Superior temporal gyrus (tissue), 1 donor: ENCODE results near the gene TRMT6.

Experiments
- DNase-seq: peaks from one replicate; pipeline ENCODE4 v3.0.0-alpha.2; 2016; ENCODE audit errors: extremely low spot score

The TRMT6 gene, protein sequence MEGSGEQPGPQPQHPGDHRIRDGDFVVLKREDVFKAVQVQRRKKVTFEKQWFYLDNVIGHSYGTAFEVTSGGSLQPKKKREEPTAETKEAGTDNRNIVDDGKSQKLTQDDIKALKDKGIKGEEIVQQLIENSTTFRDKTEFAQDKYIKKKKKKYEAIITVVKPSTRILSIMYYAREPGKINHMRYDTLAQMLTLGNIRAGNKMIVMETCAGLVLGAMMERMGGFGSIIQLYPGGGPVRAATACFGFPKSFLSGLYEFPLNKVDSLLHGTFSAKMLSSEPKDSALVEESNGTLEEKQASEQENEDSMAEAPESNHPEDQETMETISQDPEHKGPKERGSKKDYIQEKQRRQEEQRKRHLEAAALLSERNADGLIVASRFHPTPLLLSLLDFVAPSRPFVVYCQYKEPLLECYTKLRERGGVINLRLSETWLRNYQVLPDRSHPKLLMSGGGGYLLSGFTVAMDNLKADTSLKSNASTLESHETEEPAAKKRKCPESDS

DNA sequence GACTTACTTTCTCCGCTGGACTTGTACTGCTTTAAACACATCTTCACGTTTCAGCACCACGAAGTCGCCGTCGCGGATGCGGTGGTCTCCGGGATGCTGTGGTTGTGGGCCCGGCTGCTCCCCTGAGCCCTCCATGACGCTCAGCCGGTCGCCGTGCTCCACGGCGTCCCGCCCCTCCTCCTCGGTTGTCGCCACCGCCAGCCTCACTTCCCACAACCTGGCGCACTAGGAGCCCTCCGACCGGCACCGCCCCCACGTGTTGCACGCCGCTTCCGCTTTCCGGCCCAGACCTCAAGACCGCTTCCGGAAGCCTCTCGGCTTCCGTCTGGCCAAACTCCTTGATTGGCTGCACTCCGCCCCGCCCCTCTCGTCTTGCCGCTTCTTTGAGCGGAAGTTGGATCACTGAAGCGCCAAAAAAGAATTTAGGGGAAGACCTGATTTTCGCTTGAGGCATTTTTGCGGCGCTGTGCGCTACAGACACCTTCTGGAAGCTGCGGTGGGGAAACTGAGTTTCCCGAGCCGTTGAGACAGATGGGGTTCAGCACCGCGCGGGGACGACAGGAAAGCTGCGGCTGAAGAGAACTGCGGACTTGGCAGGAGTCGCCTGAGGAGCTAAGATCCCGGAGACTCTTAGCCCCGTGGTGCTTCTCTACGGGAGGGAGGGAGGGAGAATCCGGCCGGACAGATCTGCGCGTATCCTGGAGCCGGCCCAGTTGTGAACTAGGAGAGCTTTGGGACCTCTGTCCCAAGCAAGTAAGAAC lies at the start of gene TRMT6, which contains the start of gene MCM8:
TRMT6 (minus strand) TSS at position 263 of the 761 bp plus-strand sequence; CDS start at position 135, 128 bp downstream.
MCM8 (plus strand) TSS at position 382 of the 761 bp plus-strand sequence. CDS start 1,364 bp downstream, outside the sequence.
- DNase-seq, result peak; percentile 97

GRCh38 chr20:5999783-6000182 lies 49.5 kb upstream of the TRMT6 start:
- DNase-seq, result peak; percentile 33

GRCh38 chr20:5996765-5997164 lies 46.4 kb upstream of the TRMT6 start:
- no peak for DNase-seq

DNA sequence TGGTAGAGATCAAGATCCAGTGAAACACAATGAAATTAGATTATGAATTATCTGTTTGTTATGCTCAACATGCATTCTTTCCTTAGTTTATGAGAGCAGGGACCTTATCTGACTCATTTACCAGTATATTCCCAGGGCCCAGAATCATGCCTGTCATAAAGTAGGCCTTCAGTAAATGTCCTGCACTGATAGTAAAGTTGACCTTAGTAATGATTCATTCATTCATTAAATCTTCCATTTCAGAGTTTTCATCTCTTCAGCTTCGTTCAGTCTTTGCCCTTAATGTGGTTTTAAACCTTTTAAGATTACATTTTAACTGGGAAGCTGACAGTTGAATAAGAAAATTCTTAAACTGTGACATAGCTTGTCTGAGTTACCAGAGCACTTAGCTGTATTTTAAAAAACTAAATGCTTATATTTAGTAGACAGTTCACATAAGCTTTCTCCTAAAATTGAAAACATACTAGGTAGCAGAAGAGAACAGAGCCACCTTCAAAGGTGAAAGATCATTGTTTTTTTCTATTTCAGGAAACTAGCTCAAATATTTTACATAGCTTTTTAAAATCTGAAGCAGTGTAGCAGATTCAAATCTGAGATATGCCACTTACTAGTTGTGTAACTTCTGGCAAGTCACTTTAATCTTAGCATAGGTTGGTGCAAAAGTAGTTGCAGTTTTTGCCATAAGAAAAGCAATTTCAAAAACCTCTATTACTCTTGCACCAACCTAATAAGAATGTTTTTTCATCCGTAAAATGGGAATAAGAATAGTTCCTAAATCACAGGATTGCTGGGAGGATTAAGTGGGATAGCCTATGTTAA lies 41.5 kb upstream of the TRMT6 start:
- no peak for DNase-seq

GRCh38 chr20:5990946-5991345 lies 40.6 kb upstream of the TRMT6 start:
- no peak for DNase-seq

- no peak for DNase-seq
Observed at GRCh38 chr20:5989539-5989938, 39.2 kb upstream of the TRMT6 start.

- no peak for DNase-seq
Observed at GRCh38 chr20:5987383-5987782, 37.0 kb upstream of the TRMT6 start.

DNA sequence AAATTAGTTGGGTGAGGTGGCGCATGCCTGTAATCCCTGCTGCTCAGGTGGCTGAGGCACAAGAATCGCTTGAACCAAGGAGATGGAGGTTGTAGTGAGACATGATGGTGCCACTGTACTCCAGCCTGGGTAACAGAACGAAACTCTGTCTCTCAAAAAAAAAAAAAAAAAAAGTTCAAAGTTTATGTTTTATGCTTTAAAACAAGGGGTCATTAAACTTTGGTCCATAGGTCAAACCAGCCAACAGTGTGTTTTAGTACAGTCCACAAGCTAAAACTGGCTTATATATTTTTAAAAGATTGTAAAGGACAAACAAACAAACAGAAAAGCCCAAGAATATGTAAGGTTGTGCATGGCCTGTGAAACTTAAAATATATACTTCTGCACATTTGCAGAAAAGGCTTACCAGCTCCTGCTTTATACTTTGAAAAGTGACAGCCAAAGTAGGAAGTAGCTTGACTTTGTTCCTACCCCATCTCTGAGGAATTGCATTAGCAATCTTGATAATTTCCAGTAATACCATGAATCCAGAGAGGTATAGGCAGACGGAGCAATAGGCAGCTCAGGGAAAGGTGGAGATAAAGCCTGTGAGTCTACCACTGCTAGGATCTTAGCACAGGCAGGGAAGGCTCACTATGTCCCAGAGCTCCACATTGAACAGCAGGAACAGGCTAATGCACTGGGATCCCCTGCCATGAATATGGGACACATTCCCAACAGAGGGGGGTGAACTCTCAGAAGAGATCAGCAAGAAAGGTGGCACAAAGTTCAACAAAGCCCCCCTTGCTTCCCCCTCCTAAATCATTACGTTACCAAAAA lies 30.6 kb upstream of the TRMT6 start:
- DNase-seq, result no peak

- no peak for DNase-seq
Observed at GRCh38 chr20:5979801-5980200, 29.5 kb upstream of the TRMT6 start.

DNA sequence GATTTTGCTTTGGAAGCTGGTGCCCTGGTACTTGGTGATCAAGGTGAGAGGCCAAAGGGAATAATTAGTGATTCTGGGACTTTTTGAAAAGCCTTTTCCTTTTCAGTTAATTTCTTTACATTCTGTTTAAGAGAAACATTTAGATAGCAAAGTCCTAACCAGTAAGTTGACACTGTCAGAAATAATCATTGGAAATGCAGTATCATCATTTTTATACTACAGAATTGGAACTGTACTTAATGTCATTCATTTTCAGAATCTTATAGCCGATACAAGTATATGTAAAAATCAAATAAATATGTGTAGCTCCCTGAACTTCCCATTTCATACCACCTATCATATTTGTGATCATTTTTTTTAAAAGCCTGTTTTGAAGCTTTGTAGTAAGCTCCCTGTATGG lies 27.6 kb upstream of the TRMT6 start:
- DNase-seq, result no peak

- no peak for DNase-seq
Observed at GRCh38 chr20:5977223-5977622, 26.9 kb upstream of the TRMT6 start.

DNA sequence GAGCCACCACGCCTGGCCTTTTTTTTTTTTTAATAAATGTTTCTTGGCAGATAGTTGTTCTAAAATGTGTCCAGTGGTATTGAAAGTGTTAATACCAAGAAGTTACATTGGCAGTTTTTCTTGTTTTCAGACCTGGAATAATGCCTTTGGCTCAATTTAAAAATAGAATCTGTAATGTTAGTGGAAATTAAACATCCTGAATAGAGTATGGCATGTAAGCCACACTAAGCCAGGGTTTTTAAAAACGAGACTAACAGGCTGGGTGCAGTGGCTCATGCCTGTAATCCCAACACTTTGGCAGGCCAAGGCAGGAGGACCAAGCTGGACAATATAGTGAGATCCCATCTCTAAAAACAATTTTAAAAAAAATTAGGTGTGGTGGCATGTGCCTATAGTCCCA lies 25.4 kb upstream of the TRMT6 start:
- no peak for DNase-seq

DNA sequence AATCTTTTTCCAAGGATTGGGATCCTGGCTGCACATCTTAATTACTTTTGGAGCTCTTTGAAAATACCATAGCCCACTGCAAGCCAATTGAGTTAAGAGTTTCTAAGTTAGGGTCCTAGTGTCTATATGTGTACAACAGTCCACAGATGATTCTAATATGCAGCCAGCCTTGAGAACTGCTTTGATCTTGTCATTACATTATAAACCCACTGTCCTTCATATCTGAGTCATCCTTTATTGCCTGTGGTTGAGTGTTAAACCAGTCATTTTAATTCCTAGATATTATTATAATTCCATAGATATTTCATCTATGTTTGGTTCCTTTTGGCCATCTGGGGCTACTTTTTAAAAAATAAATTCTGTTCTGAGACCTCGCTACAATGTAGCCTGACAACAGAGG lies 24.2 kb upstream of the TRMT6 start:
- no peak for DNase-seq

DNA sequence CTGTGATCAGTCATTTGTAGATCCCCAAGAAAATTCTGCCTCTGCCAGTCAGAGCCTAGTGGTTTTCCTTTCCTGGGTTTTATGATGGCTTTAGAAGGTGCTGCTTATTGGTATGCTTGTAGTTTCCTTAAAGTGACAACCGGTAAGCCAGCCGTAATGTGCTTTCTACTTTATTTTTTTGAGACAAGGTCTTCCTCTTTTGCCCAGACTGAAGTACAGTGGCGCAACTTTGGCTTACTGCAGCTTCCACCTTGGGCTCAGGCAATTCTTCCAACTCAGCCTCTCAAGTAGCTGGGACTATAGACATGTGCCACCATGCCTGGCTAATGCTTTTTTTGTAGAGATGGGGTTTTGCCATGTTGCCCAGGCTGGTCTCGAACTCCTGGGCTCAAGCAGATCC lies 23.6 kb upstream of the TRMT6 start:
- no peak for DNase-seq

GRCh38 chr20:5973172-5973571 lies 22.8 kb upstream of the TRMT6 start:
- DNase-seq, result no peak

DNA sequence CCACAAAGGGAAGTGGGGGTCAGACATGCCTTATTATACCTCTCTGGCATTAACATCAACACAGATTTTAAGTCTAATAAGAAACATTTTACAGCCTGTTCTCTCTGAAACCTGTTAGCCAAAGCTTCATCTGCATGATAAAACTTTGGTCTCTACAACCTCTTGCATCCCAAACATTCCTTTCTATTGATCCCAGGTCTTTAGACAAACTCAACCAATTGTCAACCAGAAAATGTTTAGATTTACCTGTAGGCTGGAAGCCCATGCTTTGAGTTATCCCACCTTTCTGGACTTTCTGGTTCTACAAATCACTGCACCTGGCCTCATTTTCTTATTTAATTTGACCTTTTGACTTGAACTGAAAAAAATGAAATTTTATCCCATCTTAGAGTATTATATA lies 20.9 kb upstream of the TRMT6 start:
- DNase-seq, result no peak

GRCh38 chr20:5970381-5970780 lies 20.0 kb upstream of the TRMT6 start:
- DNase-seq, result no peak

GRCh38 chr20:5969940-5970339 lies 19.6 kb upstream of the TRMT6 start:
- no peak for DNase-seq

DNA sequence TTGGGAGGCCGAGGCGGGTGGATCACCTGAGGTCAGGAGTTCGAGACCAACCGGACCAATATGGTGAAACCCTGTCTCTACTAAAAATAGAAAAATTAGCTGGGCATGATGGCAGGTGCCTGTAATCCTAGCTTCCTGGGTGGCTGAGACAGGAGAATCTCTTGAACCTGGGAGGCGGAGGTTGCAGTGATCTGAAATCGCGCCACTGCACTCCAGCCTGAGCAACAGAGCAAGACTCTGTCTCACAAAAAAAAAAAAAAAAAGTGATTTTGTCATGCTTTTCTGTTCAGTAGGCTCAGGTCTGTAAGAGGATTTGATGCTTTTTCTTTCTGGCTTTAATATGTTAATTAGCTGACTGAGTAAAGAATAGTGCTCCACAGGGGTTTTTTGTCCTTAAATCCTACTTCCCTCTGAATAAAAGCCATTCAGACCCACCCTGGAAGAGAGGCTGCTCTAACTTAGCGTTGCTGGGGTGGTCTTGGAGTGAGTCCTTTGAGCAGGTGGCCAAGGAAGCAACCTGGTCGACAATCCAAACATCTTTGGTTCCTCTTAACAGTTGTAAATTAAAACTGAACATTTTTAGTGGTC lies 19.1 kb upstream of the TRMT6 start:
- no peak for DNase-seq

GRCh38 chr20:5968462-5968861 lies 18.1 kb upstream of the TRMT6 start:
- no peak for DNase-seq

- DNase-seq, result no peak
Observed at GRCh38 chr20:5967469-5967868, 17.1 kb upstream of the TRMT6 start.
